SIG-M5 treated with dmso at 0.1 percent for 504 hours (cell line): ENCODE data around the gene ANKRD33B.
"Not testable (repeated sequence)": the region's sequence is repeated elsewhere in the genome, so short reads cannot be mapped to it uniquely, and the experiment has no call there.

Source experiments
- DNase-seq: peaks from one replicate; lab custom pipeline; 2025; ENCODE audit not compliant: unreplicated experiment; lab: John Stamatoyannopoulos, UW

Gene ANKRD33B

GRCh38 chr5:10591966-10592365, 28.1 kb downstream of the ANKRD33B start:
- DNase-seq, result no peak

GRCh38 chr5:10592601-10593000, 28.7 kb downstream of the ANKRD33B start:
- no peak for DNase-seq

- DNase-seq, result no peak
These were observed 29.8 kb downstream of the ANKRD33B start for GRCh38 chr5:10593531-10594181.

- DNase-seq, result no peak
These were observed 30.8 kb downstream of the ANKRD33B start for GRCh38 chr5:10594591-10595210.

GRCh38 chr5:10595293-10595671, 31.4 kb downstream of the ANKRD33B start:
- no peak for DNase-seq

- peak; percentile 46 for DNase-seq
These were observed 31.9 kb downstream of the ANKRD33B start for GRCh38 chr5:10595672-10596309.

GRCh38 chr5:10596310-10596703, 32.4 kb downstream of the ANKRD33B start:
- no peak for DNase-seq

- no peak for DNase-seq
These were observed 33.1 kb downstream of the ANKRD33B start for GRCh38 chr5:10596886-10597451.

GRCh38 chr5:10599113-10599512, 35.2 kb downstream of the ANKRD33B start:
- DNase-seq, result no peak

GRCh38 chr5:10599862-10600284, 36.0 kb downstream of the ANKRD33B start:
- no peak for DNase-seq

GRCh38 chr5:10600626-10601245, 36.9 kb downstream of the ANKRD33B start:
- no peak for DNase-seq

GRCh38 chr5:10601246-10602030, 37.6 kb downstream of the ANKRD33B start:
- DNase-seq, result peak; percentile 49

GRCh38 chr5:10602031-10602806, 38.3 kb downstream of the ANKRD33B start:
- no peak for DNase-seq

GRCh38 chr5:10604975-10605374, 41.1 kb downstream of the ANKRD33B start:
- no peak for DNase-seq

- DNase-seq, result not testable (repeated sequence)
These were observed 42.8 kb downstream of the ANKRD33B start for GRCh38 chr5:10606632-10607022.

- DNase-seq, result peak; percentile 98
These were observed 43.3 kb downstream of the ANKRD33B start for GRCh38 chr5:10607023-10607665.

GRCh38 chr5:10607666-10608073, 43.8 kb downstream of the ANKRD33B start:
- DNase-seq, result peak; percentile 97

GRCh38 chr5:10608081-10608480, 44.2 kb downstream of the ANKRD33B start:
- peak; percentile 53 for DNase-seq

GRCh38 chr5:10610058-10610457, 46.2 kb downstream of the ANKRD33B start:
- DNase-seq, result no peak

GRCh38 chr5:10611290-10611689, 47.4 kb downstream of the ANKRD33B start:
- DNase-seq, result no peak
